H1 (cell line): Measurements from ENCODE around the gene NFKB1. TPM values are rescaled to one million over a fixed set of nuclear protein-coding genes. Genes with fewer than 3 reads are reported as not detected.

Experiments
- CTCF ChIA-PET: fragments of 300-600 bp; sonication (Branson Sonifier 250); formaldehyde crosslinking; loops from one replicate; lab custom pipeline; 2021; ENCODE audit not compliant: partially characterized antibody; lab: Charles Lee
- POLR2A ChIA-PET: fragments of 300-600 bp; sonication (Branson Sonifier 250); formaldehyde crosslinking; loops from one replicate; lab custom pipeline; 2021; ENCODE audit warnings: inconsistent platforms; ENCODE audit not compliant: partially characterized antibody; lab: Charles Lee
- DNase-seq, 2 experiments: peaks; one replicate each; pipeline versions ENCODE4 v3.0.0 to v3.0.0-alpha.2; 2010 to 2022; ENCODE audit warnings: low spot score in 2 of 2, low read depth in 1 of 2, mixed read lengths in 1 of 2
- FAIRE-seq: peaks from 2 replicates; lab custom pipeline; 2011; peaks lifted over from hg19 to GRCh38; lab: Jason Lieb, UNC
- H2AFZ ChIP-seq: 2 replicates; pipeline ENCODE4 v1.8.1; 2012; ENCODE audit warnings: low read length, inconsistent platforms
- H2AK5ac ChIP-seq: 2 replicates; pipeline ENCODE4 v1.6.1; 2013; ENCODE audit warnings: low read depth, low read length
- H2BK120ac ChIP-seq: replicated peaks from 2 replicates; pipeline ENCODE3; 2013; ENCODE audit warnings: low read depth, low read length, inconsistent platforms
- H2BK12ac ChIP-seq: 2 replicates; pipeline ENCODE4 v1.6.1; 2013; ENCODE audit warnings: low read depth, low read length
- H2BK15ac ChIP-seq: 2 replicates; pipeline ENCODE4 v1.6.1; 2013; ENCODE audit warnings: low read length
- H2BK20ac ChIP-seq: 2 replicates; pipeline ENCODE4 v1.6.1; 2013; ENCODE audit warnings: low read length
- H2BK5ac ChIP-seq: 2 replicates; pipeline ENCODE4 v1.6.1; 2013; ENCODE audit warnings: low read depth, low read length
- H3K14ac ChIP-seq: 2 replicates; pipeline ENCODE4 v1.6.1; 2013; ENCODE audit warnings: inconsistent platforms; ENCODE audit not compliant: insufficient read length
- H3K18ac ChIP-seq: 2 replicates; pipeline ENCODE4 v1.6.1; 2013; ENCODE audit warnings: low read length; ENCODE audit errors: extremely low read depth
- H3K23ac ChIP-seq: 2 replicates; pipeline ENCODE4 v1.6.1; 2013; ENCODE audit warnings: inconsistent platforms; ENCODE audit not compliant: insufficient read length
- H3K23me2 ChIP-seq: 2 replicates; pipeline ENCODE4 v1.6.1; 2013; ENCODE audit warnings: low read depth, low read length
- H3K27ac ChIP-seq: 2 replicates; pipeline ENCODE4 v1.6.1; 2011; ENCODE audit warnings: low read depth, low read length, inconsistent platforms
- H3K27me3 ChIP-seq, 4 experiments: replicated peaks in 1 of 4; 1 replicate in 1 of 4; 2 replicates in 3 of 4; pipeline versions ENCODE4 v1.6.1 to v1.8.1; 2011 to 2013; ENCODE audit warnings: low read length in 3 of 4, mild to moderate bottlenecking in 3 of 4, inconsistent platforms in 2 of 4, mixed read lengths in 2 of 4, moderate library complexity in 1 of 4; ENCODE audit not compliant: control insufficient read depth in 3 of 4, insufficient read depth in 3 of 4; ENCODE audit errors: extremely low read depth in 1 of 4
- H3K36me3 ChIP-seq, 4 experiments: 2 replicates each; pipeline versions ENCODE4 v1.6.1 to v1.8.1; 2011 to 2013; ENCODE audit warnings: mild to moderate bottlenecking in 4 of 4, low read length in 3 of 4, moderate library complexity in 2 of 4, control low read depth in 1 of 4, inconsistent platforms in 1 of 4; ENCODE audit not compliant: insufficient read depth in 4 of 4, control insufficient read depth in 2 of 4
- H3K4ac ChIP-seq: replicated peaks from 2 replicates; pipeline ENCODE3; 2013; ENCODE audit warnings: low read length, low read depth, mixed read lengths, inconsistent platforms; ENCODE audit not compliant: insufficient read length
- H3K4me1 ChIP-seq, 4 experiments: replicated peaks in 1 of 4; 1 replicate in 1 of 4; 2 replicates in 3 of 4; pipeline versions ENCODE4 v1.6.1 to v1.8.1; 2011 to 2013; ENCODE audit warnings: low read length in 3 of 4, inconsistent platforms in 2 of 4, mixed read lengths in 1 of 4; ENCODE audit not compliant: insufficient read depth in 4 of 4, control insufficient read depth in 3 of 4
- H3K4me2 ChIP-seq, 2 experiments: 2 replicates each; pipeline versions ENCODE4 v1.6.1 to v1.8.1; 2011 to 2013; ENCODE audit warnings: low read depth in 2 of 2, low read length in 2 of 2, control low read depth in 1 of 2, inconsistent platforms in 1 of 2, mild to moderate bottlenecking in 1 of 2; ENCODE audit not compliant: insufficient read depth in 1 of 2
- H3K4me3 ChIP-seq, 4 experiments: fragments of 200-600, 300-600 bp in 1 of 4; sonication (generic), shearing (Covaris generic), sonication (Bioruptor Twin) in 1 of 4; 2 replicates each; pipeline versions ENCODE4 v1.5.1 to v1.8.1; 2011 to 2016; ENCODE audit warnings: low read length in 4 of 4, low read depth in 3 of 4, control low read depth in 2 of 4, inconsistent platforms in 2 of 4, mild to moderate bottlenecking in 2 of 4, mixed read lengths in 1 of 4, moderate library complexity in 1 of 4; ENCODE audit not compliant: insufficient read depth in 2 of 4; ENCODE audit errors: extremely low read depth in 1 of 4
- H3K56ac ChIP-seq: replicated peaks from 2 replicates; pipeline ENCODE3; 2013; ENCODE audit warnings: low read depth, mild to moderate bottlenecking, mixed read lengths, low read length, inconsistent platforms; ENCODE audit not compliant: insufficient read length
- H3K79me1 ChIP-seq: 2 replicates; pipeline ENCODE4 v1.6.1; 2013; ENCODE audit warnings: low read depth, low read length, control low read depth
- H3K79me2 ChIP-seq, 2 experiments: 2 replicates each; pipeline versions ENCODE4 v1.6.1 to v1.8.1; 2012 to 2013; ENCODE audit warnings: low read length in 2 of 2, mild to moderate bottlenecking in 2 of 2, inconsistent platforms in 1 of 2; ENCODE audit not compliant: insufficient read depth in 2 of 2, control insufficient read depth in 1 of 2
- H3K9ac ChIP-seq, 4 experiments: replicated peaks in 1 of 4; 1 replicate in 1 of 4; 2 replicates in 3 of 4; pipeline versions ENCODE4 v1.6.1 to v1.8.1; 2011 to 2013; ENCODE audit warnings: low read depth in 3 of 4, low read length in 3 of 4, control low read depth in 2 of 4, mild to moderate bottlenecking in 2 of 4, moderate library complexity in 2 of 4, inconsistent platforms in 1 of 4; ENCODE audit errors: extremely low read depth in 1 of 4
- H3K9me3 ChIP-seq, 2 experiments: 2 replicates each; pipeline versions ENCODE4 v1.6.1 to v1.8.1; 2012 to 2013; ENCODE audit warnings: mild to moderate bottlenecking in 2 of 2, moderate library complexity in 2 of 2, control low read depth in 1 of 2, inconsistent platforms in 1 of 2, low read depth in 1 of 2, low read length in 1 of 2, mixed read lengths in 1 of 2; ENCODE audit not compliant: insufficient read depth in 2 of 2
- H4K20me1 ChIP-seq, 2 experiments: replicated peaks in 1 of 2; 2 replicates each; pipeline versions ENCODE3 to v1.8.1; 2011 to 2013; ENCODE audit warnings: inconsistent platforms in 2 of 2, low read length in 2 of 2, mild to moderate bottlenecking in 1 of 2; ENCODE audit not compliant: insufficient read depth in 2 of 2, control insufficient read depth in 1 of 2
- H4K5ac ChIP-seq: 2 replicates; pipeline ENCODE4 v1.6.1; 2013; ENCODE audit warnings: low read length, low read depth, mixed read lengths, inconsistent platforms; ENCODE audit not compliant: insufficient read length
- H4K8ac ChIP-seq: 2 replicates; pipeline ENCODE4 v1.8.0; 2013; ENCODE audit warnings: mild to moderate bottlenecking, moderate library complexity, low read length, inconsistent platforms; ENCODE audit not compliant: insufficient read depth; ENCODE audit errors: extremely low read depth
- H4K91ac ChIP-seq: replicated peaks from 2 replicates; pipeline ENCODE3; 2013; ENCODE audit warnings: low read length, mixed read lengths, inconsistent platforms; ENCODE audit not compliant: insufficient read length
- CHD2 ChIP-seq: IDR thresholded peaks from 2 replicates; pipeline ENCODE4 v1.6.1; 2012; ENCODE audit warnings: low read length, improper control_type of control experiment
- CREB1 ChIP-seq: IDR thresholded peaks from 2 replicates; pipeline ENCODE4 v1.6.1; 2012; ENCODE audit warnings: inconsistent platforms
- MAX ChIP-seq: IDR thresholded peaks from 2 replicates; pipeline ENCODE4 v1.6.1; 2012; ENCODE audit warnings: inconsistent platforms
- NRF1 ChIP-seq: IDR thresholded peaks from 2 replicates; pipeline ENCODE4 v1.6.1; 2011; ENCODE audit warnings: mild to moderate bottlenecking, low read depth, low read length, improper control_type of control experiment
- SIN3A ChIP-seq, 2 experiments: IDR thresholded peaks in 1 of 2; conservative IDR thresholded peaks in 1 of 2; 2 replicates each; pipeline ENCODE4 v1.6.1; 2011 to 2012; ENCODE audit warnings: low read length in 2 of 2, improper control_type of control experiment in 1 of 2, low read depth in 1 of 2, mild to moderate bottlenecking in 1 of 2
- SIX5 ChIP-seq: IDR thresholded peaks from 2 replicates; pipeline ENCODE4 v1.6.1; 2011; ENCODE audit warnings: mild to moderate bottlenecking, low read depth, low read length
- WGBS, 2 experiments: shearing (Covaris generic) in 1 of 2; methylation state at CpG; one replicate each; pipeline versions ENCODE4 v1.1.6 to v1.1.7; 2013 to 2015; ENCODE audit warnings: low lambda C conversion rate in 2 of 2, mixed read lengths in 2 of 2, inconsistent platforms in 1 of 2, low coverage in 1 of 2, missing lambda C conversion rate in 1 of 2; ENCODE audit not compliant: insufficient replicate concordance in 2 of 2, insufficient coverage in 1 of 2, insufficient read length in 1 of 2; ENCODE audit errors: extremely low coverage in 1 of 2, missing lambda C conversion rate in 1 of 2; 5-methylcytosine and 5-hydroxymethylcytosine counted together
- polyA plus RNA-seq, 7 experiments: library from polyadenylated mRNA; depleted of rRNA in 3 of 7; stranded (reverse) in 5 of 7; unstranded in 2 of 7; fragments of >200 nt in 5 of 7; fragments of 200-250 nt in 2 of 7; gene quantifications; 1 replicate in 5 of 7; 2 replicates in 1 of 7; 4 replicates in 1 of 7; pipeline versions ENCODE4 v1.2.1 to v1.2.3, GENCODE V29; 2011 to 2013; ENCODE audit warnings: missing spikeins in 2 of 7, mixed read lengths in 2 of 7
- total RNA-seq: library from RNA; stranded (reverse); fragmentation: NEBNext Ultra II Directional; extraction: Animal tissue kit (Norgen Biotek cat#: 25700); gene quantifications from 2 replicates; pipeline ENCODE4 v1.2.1, GENCODE V29; 2021

NFKB1 gene
- total and polyA plus RNA-seq, 2 of the 8 experiments (the other 6 are each of a cell fraction or from before 2014, with no cell fraction given), result 2.9 to 6.8 TPM

- Histone ChIP-seq H3K9me3 (no peaks in the 10 kb centered on the region), H3K4me2 (no peak overlapping the region), H3K27me3 (no peaks in the 10 kb centered on the region), H3K14ac (no peak overlapping the region), H3K4ac (no peak overlapping the region), H2AFZ (no peak overlapping the region), H3K79me2 (no peaks in the 10 kb centered on the region), H3K79me1 (no peaks in the 10 kb centered on the region), H3K36me3 (no peaks in the 10 kb centered on the region), H3K9ac (no peak overlapping the region), H3K27ac (no peak overlapping the region), H3K56ac (no peak overlapping the region), H3K4me1 (no peaks in the 10 kb centered on the region), H4K20me1 (no peaks in the 10 kb centered on the region), H2BK20ac (no peak overlapping the region), H2AK5ac (no peak overlapping the region), H3K4me3 (no peak overlapping the region), H4K5ac (no peak overlapping the region), H2BK12ac (no peak overlapping the region), H4K8ac (no peak overlapping the region), H4K91ac (no peak overlapping the region), H3K23ac (no peak overlapping the region), H3K18ac (no peak overlapping the region), H2BK15ac (no peak overlapping the region), H2BK120ac (no peak overlapping the region), H3K23me2 (no peaks in the 10 kb centered on the region), H2BK5ac (no peak overlapping the region)
- POLR2A ChIA-PET, result no interaction called here
- 94% methylated on average over 1 of the region's 1 CpG; no CpG with 5 or more reads in 1 of the 2 experiments for WGBS, 2 experiments
- FAIRE-seq (no peak), DNase-seq (no peak)
- CTCF ChIA-PET, result interaction anchor here (2.7 kb wide), 1 partner anchor 12 kb away, joined by 22 read pairs; no protein-coding TSS in a partner anchor
- TF ChIP-seq SIX5 (no peak), CREB1 (no peak), NRF1 (no peak), CHD2 (no peak), MAX (no peak), SIN3A (conservative IDR thresholded peaks at IDR 0.05 in 1 of 2, IDR thresholded peaks at IDR 0.05 in 1 of 2; ENCODE audit: low read depth in 1 of 2, low read length in 2 of 2) (no peak)
These were observed 52.8 kb downstream of the NFKB1 start for GRCh38 chr4:102553982-102554381.
